SIG-M5 treated with dmso at 0.1 percent for 504 hours (cell line): ENCODE results near the gene HPD.
"Not testable (repeated sequence)": the region's sequence is repeated elsewhere in the genome, so short reads cannot be mapped to it uniquely, and the experiment has no call there.

Source experiments
- DNase-seq: peaks from one replicate; lab custom pipeline; 2025; ENCODE audit not compliant: unreplicated experiment; lab: John Stamatoyannopoulos, UW

Gene HPD

DNA sequence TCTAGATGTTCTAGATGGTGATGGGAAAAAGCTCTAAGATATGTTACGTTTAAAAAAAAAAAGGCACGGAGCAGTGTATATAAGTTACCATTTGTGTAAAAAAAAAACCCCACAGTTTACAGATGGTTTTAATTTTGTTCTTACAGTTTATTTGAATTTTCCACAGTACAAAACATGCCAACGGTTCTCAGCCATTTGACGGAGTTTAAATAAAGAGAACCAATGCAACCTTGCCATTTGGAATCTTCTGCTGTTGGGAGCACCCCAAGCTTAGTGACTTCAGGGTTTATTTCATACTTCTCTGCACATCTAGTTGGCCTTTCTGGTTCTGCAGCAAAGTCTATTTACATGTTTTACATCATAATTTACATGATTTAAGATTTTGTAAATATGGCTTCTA lies 7.7 kb upstream of the HPD start:
- no peak for DNase-seq

DNA sequence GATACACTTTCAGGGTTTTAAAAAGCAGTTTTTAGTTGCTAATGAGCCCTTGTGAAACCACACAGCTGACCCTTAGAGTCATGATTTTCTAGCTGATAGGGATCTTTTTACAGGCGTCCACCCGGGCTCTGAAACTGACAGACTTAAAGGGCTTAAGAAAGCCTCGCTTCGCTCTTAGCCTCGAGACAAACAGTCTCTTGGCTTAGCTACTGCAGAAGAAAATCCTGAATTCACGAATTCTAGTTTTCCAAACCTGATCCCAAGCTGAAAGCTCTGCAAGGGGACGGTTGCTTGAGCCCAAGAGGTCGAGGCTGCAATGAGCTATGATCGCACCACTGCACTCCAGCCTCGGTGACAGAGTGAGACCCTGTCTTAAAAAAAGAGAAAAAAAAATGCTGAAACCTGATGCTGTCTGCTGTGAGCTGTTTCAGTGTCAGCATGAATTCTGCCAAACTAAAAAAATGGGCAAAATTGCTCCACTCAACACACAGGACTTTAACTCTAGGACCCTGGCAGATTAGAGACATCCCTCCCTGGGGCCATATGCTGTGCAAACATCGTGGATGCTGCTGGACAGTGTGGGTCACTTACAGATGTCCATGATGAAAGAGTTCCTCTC lies 3.1 kb upstream of the HPD start:
- DNase-seq = no peak

DNA sequence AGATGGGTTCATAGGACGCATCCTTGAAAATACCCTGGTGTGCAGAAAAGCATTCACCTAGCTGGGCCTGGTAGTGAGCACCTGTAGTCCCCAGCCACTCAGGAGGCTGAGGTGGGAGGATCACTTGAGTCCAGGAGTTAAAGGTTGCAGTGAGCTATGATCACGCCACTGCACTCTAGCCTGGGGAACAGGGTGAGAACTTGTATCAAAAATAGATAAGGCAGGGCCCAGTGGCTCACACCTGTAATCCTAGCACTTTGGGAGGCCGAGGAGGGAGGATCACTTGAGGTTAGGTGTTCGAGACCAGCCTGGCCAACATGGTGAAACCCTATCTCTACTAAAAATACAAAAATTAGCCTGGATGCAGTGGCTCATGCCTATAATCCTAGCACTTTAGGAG lies 2.0 kb upstream of the HPD start:
- not testable (repeated sequence) for DNase-seq

GRCh38 chr12:121860257-121860656 lies 1.6 kb upstream of the HPD start:
- no peak for DNase-seq

- no peak for DNase-seq
Measured at GRCh38 chr12:121858318-121858661, 369 bp downstream of the HPD start.

DNA sequence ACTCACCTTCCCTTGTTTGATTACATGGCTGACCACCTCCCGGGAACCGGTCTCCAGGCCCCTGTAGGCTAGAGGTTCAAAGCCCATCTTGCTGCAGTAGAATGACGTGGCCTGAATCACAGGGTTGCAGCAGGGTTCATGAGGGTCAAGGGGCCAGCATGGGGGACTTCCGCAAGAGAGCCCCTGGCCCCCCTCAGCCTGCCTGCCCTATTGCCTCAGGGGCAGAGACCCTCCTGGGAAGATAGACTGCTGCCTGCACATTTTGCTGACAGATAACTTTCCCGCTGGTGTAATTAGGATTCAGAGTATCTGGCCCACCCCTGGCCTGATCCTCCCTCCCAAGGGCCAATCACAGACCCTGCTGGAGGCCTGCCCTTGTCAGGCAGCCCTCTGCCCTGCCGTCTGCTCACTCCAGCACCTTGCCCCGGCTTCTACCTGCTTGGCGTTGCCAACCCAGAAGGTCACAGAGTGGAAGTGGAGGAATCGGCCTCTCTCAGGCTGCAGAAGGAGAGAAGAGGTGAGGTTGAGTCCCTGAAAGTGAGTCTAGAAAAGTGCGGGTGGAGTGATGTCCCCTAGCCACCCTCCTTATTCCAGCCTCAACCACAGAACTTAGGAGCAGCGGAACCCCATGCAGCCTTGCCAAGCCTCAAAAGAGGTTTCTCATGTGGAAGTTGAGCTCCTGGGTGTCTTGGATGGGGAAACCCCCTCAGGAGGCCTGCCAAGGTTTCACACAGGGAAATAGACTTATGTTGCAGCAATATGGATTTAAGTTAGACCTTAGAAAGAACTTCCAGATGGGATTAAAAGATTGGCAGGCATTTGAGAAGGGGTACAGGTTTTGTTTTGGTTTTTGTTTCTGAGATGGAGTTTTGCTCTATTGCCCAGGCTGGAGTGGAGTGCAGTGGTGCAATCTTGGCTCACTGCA lies 1.1 kb downstream of the HPD start:
- no peak for DNase-seq

- not testable (repeated sequence) for DNase-seq
Measured at GRCh38 chr12:121852392-121852791, 6.3 kb downstream of the HPD start.

GRCh38 chr12:121849665-121850064 lies 9.0 kb downstream of the HPD start:
- DNase-seq = peak; percentile 82

DNA sequence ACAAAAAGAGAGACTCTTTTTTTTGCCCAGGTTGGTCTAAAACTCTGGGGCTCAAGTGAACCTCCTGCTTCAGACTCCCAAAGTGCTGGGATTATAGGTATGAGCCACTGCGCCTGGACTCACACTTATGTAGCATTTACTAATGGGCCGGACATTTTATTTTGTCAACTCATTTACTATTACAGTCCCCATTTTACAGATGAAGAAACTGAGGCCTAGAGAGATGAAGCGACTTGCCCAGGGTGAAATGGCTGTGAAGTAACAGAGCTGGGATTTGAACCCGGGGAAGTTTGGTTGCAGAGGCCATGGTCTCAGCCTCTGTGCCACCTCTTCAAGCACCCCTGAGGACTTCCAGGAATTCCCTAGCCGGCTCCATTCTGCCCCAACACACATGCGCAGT lies 9.4 kb downstream of the HPD start:
- no peak for DNase-seq

DNA sequence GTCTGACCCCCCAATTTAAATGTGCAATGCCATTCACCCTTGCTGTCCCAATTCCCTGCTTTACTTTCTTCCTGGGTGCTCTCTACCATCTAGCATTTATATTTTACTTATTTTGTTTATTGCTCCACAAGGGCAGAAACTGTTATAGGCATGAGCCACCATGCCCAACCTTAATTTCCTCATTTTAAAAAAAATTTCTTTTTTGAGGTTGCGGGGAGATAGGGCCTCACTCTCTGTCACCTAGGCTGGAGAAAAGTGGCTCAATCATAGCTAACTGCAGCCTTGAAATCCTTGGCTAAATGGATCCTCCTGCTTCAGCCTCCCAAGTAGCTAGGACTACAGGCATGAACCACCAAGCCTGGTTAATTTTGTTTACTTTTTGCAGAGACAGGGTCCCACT lies 13.0 kb downstream of the HPD start:
- peak; percentile 27 for DNase-seq

DNA sequence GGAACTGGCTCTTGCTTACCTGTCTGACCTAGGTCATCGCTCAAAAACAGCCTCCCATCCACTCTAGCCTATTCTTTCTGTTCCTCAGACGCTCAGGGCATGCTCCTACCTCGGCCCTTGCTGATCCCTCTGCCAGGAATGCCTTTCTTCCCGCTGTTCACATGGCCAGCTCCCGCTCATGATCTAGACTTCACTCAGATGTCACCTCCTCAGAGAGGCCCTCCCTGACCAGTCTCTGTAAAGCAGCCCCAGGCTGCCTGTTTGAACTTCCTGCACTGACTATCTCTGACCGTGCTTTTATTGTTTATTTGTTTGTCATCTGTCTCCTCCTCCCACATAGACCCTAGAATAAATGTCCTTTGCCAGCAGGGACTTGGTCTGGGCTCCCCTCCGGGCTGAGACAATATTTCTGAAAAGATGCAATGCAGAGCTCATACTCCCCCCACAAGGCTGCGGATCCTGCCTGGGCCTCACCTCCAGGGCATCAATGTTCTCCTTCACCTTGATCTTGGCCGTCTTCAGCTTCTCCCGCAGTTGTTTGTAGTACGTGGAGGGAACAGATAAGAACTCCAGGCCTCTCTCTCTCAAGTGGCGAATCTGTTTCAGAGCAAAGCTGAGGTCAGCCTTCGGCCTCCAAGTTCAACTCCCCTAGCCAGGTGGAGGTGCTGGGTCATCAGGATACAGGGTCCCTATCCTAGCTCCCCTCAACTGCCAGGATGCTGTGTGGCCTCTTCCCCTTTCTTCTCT lies 15.2 kb downstream of the HPD start:
- no peak for DNase-seq

DNA sequence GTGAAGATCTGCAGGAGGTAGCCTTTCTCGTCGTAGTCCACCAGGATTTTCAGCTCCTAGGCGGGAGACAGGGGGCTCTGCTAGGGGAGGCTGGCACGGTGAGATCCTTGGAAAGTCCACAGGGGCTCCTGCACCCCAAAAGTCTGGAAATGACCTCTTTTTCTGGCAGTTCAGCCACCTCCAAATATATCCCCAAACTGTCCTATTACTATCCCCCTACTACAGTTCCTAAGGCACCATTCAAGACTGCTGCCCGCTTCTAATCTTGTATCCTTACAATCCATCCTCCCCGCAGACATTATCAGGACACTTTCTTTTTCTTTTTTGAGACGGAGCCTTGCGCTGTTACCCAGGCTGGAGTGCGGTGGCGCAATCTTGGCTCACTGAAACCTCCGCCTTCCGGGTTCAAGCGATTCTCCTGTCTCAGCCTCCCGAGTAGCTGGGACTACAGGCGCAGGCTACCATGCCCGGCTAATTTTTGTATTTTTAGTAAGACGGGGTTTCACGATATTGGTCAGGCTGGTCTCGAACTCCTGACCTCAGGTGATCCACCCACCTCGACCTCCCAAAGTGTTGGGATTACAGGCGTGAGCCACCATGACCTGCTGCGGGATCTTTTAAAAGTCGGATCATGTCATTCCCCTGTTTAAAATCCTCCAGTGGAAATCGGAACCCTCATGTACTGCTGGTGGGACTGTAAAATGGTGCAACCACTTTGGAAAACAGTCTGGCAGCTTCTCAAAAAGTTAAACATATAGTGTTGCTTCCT lies 18.5 kb downstream of the HPD start:
- peak; percentile 40 for DNase-seq

DNA sequence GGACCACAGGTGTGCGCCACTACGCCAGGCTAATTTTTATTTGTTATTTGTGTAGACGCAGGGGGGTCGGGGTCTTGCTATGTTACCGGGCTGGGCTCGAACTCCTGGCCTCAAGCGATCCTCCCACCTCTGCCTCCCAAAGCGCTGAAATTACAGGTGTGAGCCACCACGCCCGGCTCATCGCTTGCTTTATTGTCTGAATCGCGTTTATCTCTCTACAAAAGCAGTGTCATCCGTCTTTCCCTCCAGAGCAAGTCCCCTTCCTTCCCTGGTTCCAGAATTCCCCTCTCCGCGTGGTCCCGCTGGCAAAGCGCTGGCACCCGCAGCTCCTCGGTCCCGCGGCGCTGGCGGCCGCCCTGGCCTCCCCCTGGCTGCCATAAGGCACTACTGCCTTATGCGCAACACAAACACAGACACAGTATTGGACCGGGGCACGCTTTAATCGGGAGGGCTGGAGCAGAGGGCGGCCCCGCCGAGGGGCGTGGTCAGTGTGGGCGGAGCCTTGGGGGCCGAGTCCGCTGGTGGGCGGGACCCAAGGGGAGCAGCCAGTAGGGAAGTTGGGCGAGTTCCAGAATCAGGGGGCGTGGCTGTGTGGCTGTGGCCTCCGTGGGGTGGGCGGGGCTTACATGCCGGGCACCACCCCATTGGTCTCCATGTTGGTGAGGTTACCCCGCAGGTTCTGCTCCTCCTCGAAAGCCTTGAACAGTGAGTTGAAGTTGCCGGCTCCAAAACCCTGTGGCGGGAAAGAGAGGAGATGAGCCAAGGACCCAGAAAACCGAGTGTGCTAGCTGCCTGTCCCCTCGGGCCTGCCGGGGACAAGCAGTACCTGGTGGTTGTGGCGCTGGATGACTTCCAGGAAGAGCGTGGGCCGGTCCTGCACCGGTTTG lies 19.3 kb downstream of the HPD start:
- peak; percentile 99 for DNase-seq

DNA sequence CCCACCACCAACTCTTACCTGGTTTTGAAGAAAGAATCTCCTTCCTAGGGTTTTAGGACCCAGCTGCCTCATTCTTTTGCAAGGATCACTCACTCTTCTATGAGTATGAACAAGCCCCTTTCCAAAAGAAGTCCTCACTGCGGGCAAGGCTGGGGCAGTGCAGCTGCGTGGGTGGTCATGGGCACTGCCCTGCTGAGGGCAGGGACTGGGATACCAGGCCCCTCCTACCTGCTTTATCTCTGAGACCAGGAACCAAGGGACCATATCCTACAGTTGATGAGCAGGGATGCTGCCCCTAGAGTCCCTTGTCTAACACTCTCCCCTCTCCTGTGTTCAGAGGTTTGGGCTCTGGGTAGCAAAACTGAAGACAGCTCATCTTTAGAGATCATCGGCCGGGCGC lies 20.5 kb downstream of the HPD start:
- DNase-seq = no peak

- DNase-seq = no peak
Measured at GRCh38 chr12:121837680-121838079, 21.0 kb downstream of the HPD start.

- DNase-seq = no peak
Measured at GRCh38 chr12:121831571-121832245, 27.0 kb downstream of the HPD start.

GRCh38 chr12:121830588-121831265 lies 27.9 kb downstream of the HPD start:
- DNase-seq = no peak

- no peak for DNase-seq
Measured at GRCh38 chr12:121830134-121830533, 28.5 kb downstream of the HPD start.
